Ishikawa (cell line): ENCODE data around the gene CHAF1A.

ENCODE experiments used
- CEBPB ChIP-seq: IDR thresholded peaks from 2 replicates; pipeline ENCODE4 v1.6.1; 2012
- CREB1 ChIP-seq: IDR thresholded peaks from 2 replicates; pipeline ENCODE4 v1.6.1; 2012; ENCODE audit warnings: low read depth
- EGR1 ChIP-seq: IDR thresholded peaks from 2 replicates; pipeline ENCODE4 v1.6.1; 2012
- EP300 ChIP-seq: IDR thresholded peaks from 2 replicates; pipeline ENCODE4 v1.6.1; 2012; ENCODE audit warnings: borderline replicate concordance
- FOXM1 ChIP-seq: IDR thresholded peaks from 2 replicates; pipeline ENCODE4 v1.6.1; 2012; ENCODE audit warnings: low read depth, borderline replicate concordance
- NFIC ChIP-seq: IDR thresholded peaks from 2 replicates; pipeline ENCODE4 v1.6.1; 2012
- RAD21 ChIP-seq: IDR thresholded peaks from 2 replicates; pipeline ENCODE4 v1.6.1; 2012; ENCODE audit warnings: low read depth
- TAF1 ChIP-seq: IDR thresholded peaks from 2 replicates; pipeline ENCODE4 v1.6.1; 2012; ENCODE audit warnings: low read depth, mild to moderate bottlenecking
- TCF12 ChIP-seq: IDR thresholded peaks from 2 replicates; pipeline ENCODE4 v1.6.1; 2012; ENCODE audit warnings: low read depth
- TEAD4 ChIP-seq: IDR thresholded peaks from 2 replicates; pipeline ENCODE4 v1.6.1; 2012
- YY1 ChIP-seq: IDR thresholded peaks from 2 replicates; pipeline ENCODE4 v1.6.1; 2012; ENCODE audit warnings: low read depth
- ZBTB7A ChIP-seq: IDR thresholded peaks from 2 replicates; pipeline ENCODE4 v1.6.1; 2012; ENCODE audit warnings: low read depth
- TF ChIP-seq, protein P1 (sequence below): IDR thresholded peaks from 2 replicates; pipeline ENCODE4 v1.6.1; 2012
- TF ChIP-seq, protein P2 (sequence below): IDR thresholded peaks from 2 replicates; pipeline ENCODE4 v1.6.1; 2012; ENCODE audit warnings: low read depth, mild to moderate bottlenecking
- TF ChIP-seq, protein P3 (sequence below): IDR thresholded peaks from 2 replicates; pipeline ENCODE4 v1.6.1; 2012

CHAF1A gene

DNA sequence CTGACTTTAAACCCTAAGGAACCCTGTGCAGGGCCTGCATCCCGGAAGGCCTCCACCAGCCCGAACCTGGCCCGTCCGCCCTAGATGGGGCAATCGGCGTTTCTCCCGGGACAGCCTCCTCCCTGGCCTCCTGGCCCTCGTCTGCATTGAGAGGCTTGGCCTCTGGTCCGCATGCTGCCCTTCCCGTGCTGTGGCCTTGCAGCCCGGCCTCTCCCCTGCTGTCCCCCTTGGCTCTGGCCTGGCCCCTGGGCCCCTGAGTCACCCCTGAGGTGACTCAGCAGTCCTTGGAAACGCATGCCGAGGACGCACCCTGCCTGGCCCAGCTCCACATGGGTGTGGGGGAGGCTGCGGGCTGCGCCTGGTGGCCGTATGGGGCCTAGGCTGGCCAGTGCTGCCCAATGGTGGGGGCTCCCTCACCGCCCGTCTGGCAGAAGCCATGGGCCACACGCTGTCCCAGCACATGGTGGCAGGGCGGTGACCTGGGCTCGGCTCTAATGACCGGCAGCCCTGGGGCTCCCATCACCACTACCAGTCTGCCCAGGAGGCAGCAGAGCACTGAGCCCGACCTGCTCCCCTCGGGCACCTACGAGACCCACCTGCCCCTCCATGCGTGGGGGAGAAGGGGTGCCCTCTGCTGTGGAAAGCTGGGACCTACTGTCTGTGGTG is 27.8 kb upstream of the CHAF1A start:
- peak; percentile 92 for TF ChIP-seq NFIC
- no peak for TF ChIP-seq YY1
- no peak for TF ChIP-seq CREB1
- TF ChIP-seq TEAD4: peak; percentile 83
- no peak for TF ChIP-seq RAD21
- TF ChIP-seq CEBPB: no peak
- TF ChIP-seq, protein P1, sequence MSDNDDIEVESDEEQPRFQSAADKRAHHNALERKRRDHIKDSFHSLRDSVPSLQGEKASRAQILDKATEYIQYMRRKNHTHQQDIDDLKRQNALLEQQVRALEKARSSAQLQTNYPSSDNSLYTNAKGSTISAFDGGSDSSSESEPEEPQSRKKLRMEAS: peak; percentile 96
- TF ChIP-seq EP300: peak; percentile 90
- TF ChIP-seq, protein P2, sequence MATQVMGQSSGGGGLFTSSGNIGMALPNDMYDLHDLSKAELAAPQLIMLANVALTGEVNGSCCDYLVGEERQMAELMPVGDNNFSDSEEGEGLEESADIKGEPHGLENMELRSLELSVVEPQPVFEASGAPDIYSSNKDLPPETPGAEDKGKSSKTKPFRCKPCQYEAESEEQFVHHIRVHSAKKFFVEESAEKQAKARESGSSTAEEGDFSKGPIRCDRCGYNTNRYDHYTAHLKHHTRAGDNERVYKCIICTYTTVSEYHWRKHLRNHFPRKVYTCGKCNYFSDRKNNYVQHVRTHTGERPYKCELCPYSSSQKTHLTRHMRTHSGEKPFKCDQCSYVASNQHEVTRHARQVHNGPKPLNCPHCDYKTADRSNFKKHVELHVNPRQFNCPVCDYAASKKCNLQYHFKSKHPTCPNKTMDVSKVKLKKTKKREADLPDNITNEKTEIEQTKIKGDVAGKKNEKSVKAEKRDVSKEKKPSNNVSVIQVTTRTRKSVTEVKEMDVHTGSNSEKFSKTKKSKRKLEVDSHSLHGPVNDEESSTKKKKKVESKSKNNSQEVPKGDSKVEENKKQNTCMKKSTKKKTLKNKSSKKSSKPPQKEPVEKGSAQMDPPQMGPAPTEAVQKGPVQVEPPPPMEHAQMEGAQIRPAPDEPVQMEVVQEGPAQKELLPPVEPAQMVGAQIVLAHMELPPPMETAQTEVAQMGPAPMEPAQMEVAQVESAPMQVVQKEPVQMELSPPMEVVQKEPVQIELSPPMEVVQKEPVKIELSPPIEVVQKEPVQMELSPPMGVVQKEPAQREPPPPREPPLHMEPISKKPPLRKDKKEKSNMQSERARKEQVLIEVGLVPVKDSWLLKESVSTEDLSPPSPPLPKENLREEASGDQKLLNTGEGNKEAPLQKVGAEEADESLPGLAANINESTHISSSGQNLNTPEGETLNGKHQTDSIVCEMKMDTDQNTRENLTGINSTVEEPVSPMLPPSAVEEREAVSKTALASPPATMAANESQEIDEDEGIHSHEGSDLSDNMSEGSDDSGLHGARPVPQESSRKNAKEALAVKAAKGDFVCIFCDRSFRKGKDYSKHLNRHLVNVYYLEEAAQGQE: no peak
- 0 out of 2 replicates have a peak, but pooled peaks have one; percentile 40 for TF ChIP-seq EGR1
- TF ChIP-seq FOXM1: no peak
- no peak for TF ChIP-seq TAF1
- peak; percentile 88 for TF ChIP-seq TCF12
- TF ChIP-seq, protein P3, sequence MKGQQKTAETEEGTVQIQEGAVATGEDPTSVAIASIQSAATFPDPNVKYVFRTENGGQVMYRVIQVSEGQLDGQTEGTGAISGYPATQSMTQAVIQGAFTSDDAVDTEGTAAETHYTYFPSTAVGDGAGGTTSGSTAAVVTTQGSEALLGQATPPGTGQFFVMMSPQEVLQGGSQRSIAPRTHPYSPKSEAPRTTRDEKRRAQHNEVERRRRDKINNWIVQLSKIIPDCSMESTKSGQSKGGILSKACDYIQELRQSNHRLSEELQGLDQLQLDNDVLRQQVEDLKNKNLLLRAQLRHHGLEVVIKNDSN: no peak
- 0 out of 2 replicates have a peak, but pooled peaks have one; percentile 47 for TF ChIP-seq ZBTB7A

DNA sequence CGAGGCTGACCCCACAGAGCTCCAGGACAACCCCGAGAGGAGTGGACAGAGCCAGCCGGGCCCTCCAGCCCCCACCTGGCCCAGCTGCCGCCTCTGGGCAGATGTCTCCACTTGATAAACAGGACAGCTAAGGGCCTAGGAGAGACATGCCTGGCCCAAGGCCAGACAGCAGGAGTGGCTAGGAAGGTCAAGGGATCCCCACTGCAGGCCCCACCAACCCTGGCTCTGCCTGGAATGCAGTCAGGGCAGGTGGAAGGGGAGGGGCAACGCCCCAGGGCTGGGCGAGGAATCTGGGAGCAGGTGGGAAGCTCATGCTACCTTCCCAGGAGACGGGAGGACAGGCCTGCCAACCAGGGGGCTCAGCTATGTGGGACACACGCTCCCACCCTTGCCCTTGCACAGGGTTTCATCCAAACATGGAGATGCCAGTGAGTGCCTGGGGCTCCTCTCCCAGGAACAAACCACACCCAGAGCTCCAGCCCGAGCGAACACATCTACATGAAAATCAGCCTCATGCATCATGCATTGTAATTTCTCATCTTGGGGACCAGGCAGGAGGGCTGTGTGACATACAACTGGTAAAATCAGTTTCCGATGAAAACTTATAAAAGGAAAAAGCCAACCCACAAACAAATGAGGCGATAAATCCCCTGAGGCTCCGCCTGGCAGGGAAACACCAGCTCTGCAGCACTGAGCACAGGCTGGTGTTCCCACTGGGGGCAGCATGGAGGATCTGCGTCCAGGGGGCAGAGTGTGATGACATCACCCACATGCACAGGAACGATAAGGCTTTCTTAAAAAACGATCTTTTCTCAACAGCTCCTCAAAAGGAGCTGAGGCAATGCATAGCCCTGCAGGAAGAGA is 27.0 kb upstream of the CHAF1A start:
- TF ChIP-seq RAD21 (no peak), FOXM1 (peak; percentile 87), TEAD4 (peak; percentile 99), YY1 (peak; percentile 57; the same call in 1 of the 2 replicates), CEBPB (peak; percentile 10; the same call in 1 of the 2 replicates), EP300 (peak; percentile 93), ZBTB7A (peak; percentile 23; the same call in 1 of the 2 replicates), CREB1 (no peak), TCF12 (peak; percentile 98), NFIC (peak; percentile 96), TAF1 (peak; percentile 45; the same call in 1 of the 2 replicates), EGR1 (no peak)
- TF ChIP-seq, protein P1: peak; percentile 68
- TF ChIP-seq, protein P2: no peak
- TF ChIP-seq, protein P3: no peak

DNA sequence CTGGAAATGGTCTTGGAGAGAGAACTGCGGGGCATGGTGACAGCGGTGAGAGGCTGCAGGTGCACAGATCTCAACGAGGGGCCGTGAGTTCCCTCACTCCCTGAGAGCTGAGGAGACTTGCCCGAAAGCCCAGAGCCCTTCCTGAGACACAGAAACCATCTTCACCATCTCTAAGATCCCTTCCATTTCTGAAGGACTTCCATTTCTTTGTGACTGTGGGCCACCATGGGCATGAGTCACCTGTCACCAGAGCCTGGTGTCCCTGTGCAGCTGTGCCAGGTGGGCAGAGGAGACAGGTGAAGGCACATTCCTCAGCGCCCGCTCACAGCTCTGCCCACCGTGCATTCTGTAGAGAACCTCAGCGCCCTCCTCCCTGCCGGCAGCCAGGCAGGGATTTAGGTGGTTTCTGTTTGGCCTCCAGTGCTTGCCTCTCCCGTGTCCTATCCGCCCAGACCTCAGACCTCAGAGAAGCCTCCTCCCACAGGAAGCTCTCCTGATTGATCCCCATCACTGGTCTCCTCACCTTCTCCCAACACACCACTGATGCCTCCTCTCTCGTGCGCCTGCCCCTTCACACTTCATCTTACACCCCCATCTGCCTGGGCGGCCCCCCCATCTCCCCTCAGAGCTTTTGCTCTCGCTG is 26.3 kb upstream of the CHAF1A start:
- TF ChIP-seq EP300: no peak
- 0 out of 2 replicates have a peak, but pooled peaks have one; percentile 11 for TF ChIP-seq YY1

DNA sequence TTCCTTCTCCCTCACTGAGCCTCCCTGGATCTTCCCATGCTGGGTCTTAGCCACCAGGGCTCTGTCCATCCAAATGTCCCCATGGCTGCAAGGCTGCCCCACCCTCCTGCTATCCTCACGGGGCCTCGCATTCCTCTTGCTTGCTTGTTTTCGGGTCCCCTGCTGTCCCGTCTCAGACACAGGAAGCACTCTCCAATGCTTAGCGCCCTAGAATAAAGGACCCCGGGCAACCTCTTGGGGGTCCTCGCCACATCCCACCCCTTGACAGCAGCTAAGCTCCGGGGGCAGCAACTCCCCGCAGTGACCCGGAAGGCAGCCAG is 25.8 kb upstream of the CHAF1A start:
- TF ChIP-seq EP300 (peak; percentile 62), FOXM1 (peak; percentile 43; the same call in 1 of the 2 replicates), TEAD4 (no peak; the same call in 1 of the 2 replicates), TCF12 (peak; percentile 46)
